ENCODE measurements around the gene PADI4. TPM values are rescaled to one million over a fixed set of nuclear protein-coding genes. Genes with fewer than 3 reads are reported as not detected.

PADI4 gene
- total and polyA plus RNA-seq, 8 donors = 0.77 to 13.8 (median 1.8) TPM

- no peak for DNase-seq
- TF ChIP-seq CTCF (IDR thresholded peaks at IDR 0.05) = no peak
- intact Hi-C loops (cut with DNase I) = no loop called here
- Histone ChIP-seq H3K36me3 (no peaks in the 10 kb centered on the region), H3K27me3 (peaks cover 0 to 75% of the 10 kb centered on the region in 2 donors), H3K4me1 (peaks cover 0 to 31% of the 10 kb centered on the region in 2 donors), H3K4me3 (no peak overlapping the region), H3K27ac (no peak overlapping the region), H3K9me3 (no peaks in the 10 kb centered on the region)
- ATAC-seq = no peak
These were observed 5.7 kb downstream of the PADI4 start for GRCh38 chr1:17313530-17314309.

- Histone ChIP-seq H3K4me1 (peaks cover 0 to 29% of the 10 kb centered on the region in 2 donors), H3K4me3 (no peak overlapping the region), H3K27me3 (peaks cover 0 to 73% of the 10 kb centered on the region in 2 donors), H3K9me3 (no peaks in the 10 kb centered on the region), H3K27ac (no peak overlapping the region), H3K36me3 (no peaks in the 10 kb centered on the region)
- no peak for TF ChIP-seq CTCF (IDR thresholded peaks at IDR 0.05)
- intact Hi-C loops (cut with DNase I) = no loop called here
- ATAC-seq (no peak), DNase-seq (no peak)
These were observed 6.5 kb downstream of the PADI4 start for GRCh38 chr1:17314491-17314971.

GRCh38 chr1:17315542-17316130, 7.6 kb downstream of the PADI4 start:
- DNase-seq = no peak
- H3K9me3 ChIP-seq = no peaks in the 10 kb centered on the region
- no peak for ATAC-seq
- no peaks in the 10 kb centered on the region for H3K36me3 ChIP-seq
- TF ChIP-seq CTCF (IDR thresholded peaks at IDR 0.05) = no peak
- intact Hi-C loops (cut with DNase I) = no loop called here
- H3K27me3 ChIP-seq = peaks cover 0 to 62% of the 10 kb centered on the region in 2 donors
- H3K27ac ChIP-seq = no peak overlapping the region
- no peak overlapping the region for H3K4me3 ChIP-seq
- peaks cover 0 to 18% of the 10 kb centered on the region in 2 donors for H3K4me1 ChIP-seq

GRCh38 chr1:17316704-17317103, 8.7 kb downstream of the PADI4 start:
- H3K4me1 ChIP-seq = peaks cover 0 to 8% of the 10 kb centered on the region in 2 donors

More at GRCh38 chr1:17316704-17317103, 8.7 kb downstream of the PADI4 start:
- Histone ChIP-seq H3K27me3 (peaks cover 0 to 51% of the 10 kb centered on the region in 2 donors), H3K9me3 (no peaks in the 10 kb centered on the region), H3K27ac (no peak overlapping the region), H3K36me3 (no peaks in the 10 kb centered on the region), H3K4me3 (no peak overlapping the region)
- intact Hi-C loops (cut with DNase I) = no loop called here
- DNase-seq (no peak), ATAC-seq (no peak)
- TF ChIP-seq CTCF (IDR thresholded peaks at IDR 0.05) = no peak

Data from left lung (tissue), 10 donors.